Natural killer cell (primary cell): ENCODE measurements around the gene SEC14L2. TPM values are rescaled to one million over a fixed set of nuclear protein-coding genes. Genes with fewer than 3 reads are reported as not detected.

Experiments used
- ATAC-seq, 3 donors: fragments of 150-1000 bp in 2 of 3; fragments of 200-7000 bp in 1 of 3; cut with Tn5 transposase; 1 replicate in 1 of 3; 2 replicates in 2 of 3; pipeline ENCODE4 v1.10.0; 2021; ENCODE audit warnings: mild to moderate bottlenecking in 2 of 3, moderate library complexity in 2 of 3
- DNase-seq, 2 donors: peaks; one replicate each; pipeline versions ENCODE4 v3.0.0 to v3.0.0-alpha.2; 2013 to 2021; ENCODE audit warnings: mixed read lengths in 1 of 2
- H3K27ac ChIP-seq: one replicate; pipeline ENCODE4 v1.5.1; 2013; ENCODE audit warnings: mild to moderate bottlenecking, low read length
- H3K27me3 ChIP-seq: one replicate; pipeline ENCODE4 v1.6.1; 2013; ENCODE audit warnings: low read length; ENCODE audit not compliant: control insufficient read depth, insufficient read depth
- H3K36me3 ChIP-seq: one replicate; pipeline ENCODE4 v1.6.1; 2013; ENCODE audit warnings: low read length; ENCODE audit not compliant: control insufficient read depth, insufficient read depth
- H3K4me1 ChIP-seq: one replicate; pipeline ENCODE4 v1.6.1; 2013; ENCODE audit warnings: low read length; ENCODE audit not compliant: control insufficient read depth, insufficient read depth
- H3K4me3 ChIP-seq: one replicate; pipeline ENCODE4 v1.5.1; 2013; ENCODE audit warnings: low read length
- H3K9me3 ChIP-seq: one replicate; pipeline ENCODE4 v1.6.1; 2013; ENCODE audit warnings: low read length; ENCODE audit not compliant: control insufficient read depth, insufficient read depth
- H3K27ac Mint-ChIP-seq, 2 donors: one replicate each; pipeline ENCODE4 v1.8.0; 2022; ENCODE audit warnings: mild to moderate bottlenecking in 2 of 2, mixed read lengths in 2 of 2, moderate library complexity in 1 of 2
- H3K27me3 Mint-ChIP-seq, 2 donors: one replicate each; pipeline ENCODE4 v1.8.0; 2022; ENCODE audit warnings: low read depth in 2 of 2, mixed read lengths in 2 of 2
- H3K36me3 Mint-ChIP-seq: one replicate; pipeline ENCODE4 v1.8.0; 2022; ENCODE audit warnings: mixed read lengths
- H3K4me1 Mint-ChIP-seq, 2 donors: one replicate each; pipeline ENCODE4 v1.8.0; 2022; ENCODE audit warnings: mixed read lengths in 2 of 2
- H3K4me3 Mint-ChIP-seq: one replicate; pipeline ENCODE4 v1.8.0; 2022; ENCODE audit warnings: mild to moderate bottlenecking, moderate library complexity, mixed read lengths
- H3K9me3 Mint-ChIP-seq, 2 donors: one replicate each; pipeline ENCODE4 v1.8.0; 2022; ENCODE audit warnings: mixed read lengths in 2 of 2
- CTCF ChIP-seq: fragments of 200-600 bp; IDR thresholded peaks from one replicate; pipeline ENCODE4 v1.8.0; 2022; ENCODE audit warnings: antibody characterized with exemption
- WGBS: methylation state at CpG from one replicate; pipeline ENCODE4 v1.1.7; 2013; ENCODE audit warnings: missing lambda C conversion rate; ENCODE audit not compliant: insufficient coverage; 5-methylcytosine and 5-hydroxymethylcytosine counted together
- intact Hi-C: fragments of 100-400 bp; cut with micrococcal nuclease; formaldehyde crosslinking; loops from one replicate; pipeline ENCODE4 v1.14.2; 2022
- total RNA-seq, 4 donors: library from RNA; stranded (reverse); fragments of 120-200 nt in 1 of 4; gene quantifications; one replicate each; pipeline versions ENCODE4 v1.2.3 to v1.2.4, GENCODE V29; 2013 to 2022

SEC14L2 gene
- total RNA-seq, 3 donors from 2014 or later (not counting 1 experiment from before 2014, with no cell fraction given) = 0.71 to 6.6 (median 2.7) TPM

GRCh38 chr22:30365891-30366290 is 30.9 kb upstream of the SEC14L2 start:
- H3K4me3 Mint-ChIP-seq = no peak overlapping the region
- Histone ChIP-seq H3K4me3 (no peak overlapping the region), H3K36me3 (no peaks in the 10 kb centered on the region), H3K27me3 (no peaks in the 10 kb centered on the region), H3K27ac (no peak overlapping the region), H3K9me3 (no peaks in the 10 kb centered on the region), H3K4me1 (no peaks in the 10 kb centered on the region)
- H3K4me1 Mint-ChIP-seq = no peaks in the 10 kb centered on the region
- no peak for ATAC-seq
- no peak for DNase-seq
- no peaks in the 10 kb centered on the region for H3K36me3 Mint-ChIP-seq
- intact Hi-C loops = no loop called here
- H3K27me3 Mint-ChIP-seq = no peaks in the 10 kb centered on the region
- no peaks in the 10 kb centered on the region for H3K9me3 Mint-ChIP-seq
- 93% methylated on average over 18 of the region's 18 CpGs for WGBS
- TF ChIP-seq CTCF = no peak
- no peak overlapping the region for H3K27ac Mint-ChIP-seq

GRCh38 chr22:30368420-30368819 is 28.4 kb upstream of the SEC14L2 start:
- Mint-ChIP-seq H3K4me3 (no peak overlapping the region), H3K27me3 (no peaks in the 10 kb centered on the region), H3K9me3 (no peaks in the 10 kb centered on the region), H3K27ac (no peak overlapping the region), H3K4me1 (no peaks in the 10 kb centered on the region), H3K36me3 (no peaks in the 10 kb centered on the region)
- DNase-seq (no peak), ATAC-seq (no peak)
- no peak overlapping the region for H3K4me3 ChIP-seq
- WGBS = 95% methylated on average over 9 of the region's 9 CpGs
- no peak for TF ChIP-seq CTCF
- H3K27me3 ChIP-seq = no peaks in the 10 kb centered on the region
- H3K9me3 ChIP-seq = no peaks in the 10 kb centered on the region
- peaks cover 2% of the 10 kb centered on the region for H3K4me1 ChIP-seq
- no peaks in the 10 kb centered on the region for H3K36me3 ChIP-seq
- intact Hi-C loops = no loop called here
- H3K27ac ChIP-seq = no peak overlapping the region

DNA sequence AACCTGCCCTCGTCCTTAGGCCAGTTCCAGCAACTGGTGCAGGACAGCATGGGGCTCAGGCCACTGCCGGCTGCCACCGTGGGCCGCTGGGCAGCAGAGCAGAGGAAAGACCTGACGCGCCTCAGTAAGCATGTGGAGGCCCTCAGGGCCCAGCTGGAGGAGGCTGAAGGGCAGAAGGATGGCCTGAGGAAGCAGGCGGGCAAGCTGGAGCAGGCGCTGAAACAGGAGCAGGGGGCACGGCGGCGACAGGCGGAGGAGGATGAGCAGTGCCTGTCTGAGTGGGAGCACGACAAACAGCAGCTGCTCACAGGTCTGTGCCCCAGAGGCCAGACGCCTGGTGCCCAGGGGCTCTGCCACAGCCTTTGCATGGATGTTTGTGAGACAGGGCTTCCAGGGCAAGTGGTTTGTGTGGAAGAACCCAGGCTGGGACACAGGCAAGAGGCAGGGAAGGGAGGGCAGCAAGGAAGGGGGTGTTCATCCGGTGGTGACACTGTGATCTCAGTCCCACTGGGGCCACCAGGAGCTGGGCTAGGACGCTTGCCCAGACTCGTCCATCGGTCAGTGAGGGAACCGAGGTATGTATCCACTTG is 26.1 kb upstream of the SEC14L2 start:
- no peak overlapping the region for H3K27ac ChIP-seq
- no peaks in the 10 kb centered on the region for H3K27me3 ChIP-seq
- Mint-ChIP-seq H3K4me3 (no peak overlapping the region), H3K4me1 (no peaks in the 10 kb centered on the region), H3K36me3 (no peaks in the 10 kb centered on the region), H3K27me3 (no peaks in the 10 kb centered on the region), H3K27ac (no peak overlapping the region), H3K9me3 (no peaks in the 10 kb centered on the region)
- intact Hi-C loops = no loop called here
- H3K4me1 ChIP-seq = peaks cover 2% of the 10 kb centered on the region
- no peak for ATAC-seq
- DNase-seq = no peak
- TF ChIP-seq CTCF = no peak
- H3K4me3 ChIP-seq = no peak overlapping the region
- WGBS = 91% methylated on average over 19 of the region's 19 CpGs
- H3K36me3 ChIP-seq = no peaks in the 10 kb centered on the region
- H3K9me3 ChIP-seq = no peaks in the 10 kb centered on the region

DNA sequence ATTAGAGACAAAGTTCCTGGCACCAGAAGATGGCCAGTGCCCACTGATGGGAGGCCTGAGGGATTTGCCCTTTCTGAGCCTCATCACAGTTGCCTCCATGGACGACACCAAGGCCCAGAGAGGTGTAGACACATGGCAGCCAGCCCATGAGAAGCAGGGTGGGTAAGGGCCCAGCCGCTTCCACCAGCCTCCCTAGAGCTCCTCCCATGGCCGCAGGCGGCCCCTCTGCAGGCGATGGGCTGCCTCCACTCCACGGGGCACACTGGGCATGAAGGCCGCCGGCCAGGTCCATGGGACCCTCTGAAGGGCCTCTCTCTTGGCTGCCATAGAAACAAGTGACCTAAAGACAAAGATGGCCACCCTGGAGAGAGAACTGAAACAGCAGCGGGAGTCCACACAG is 25.5 kb upstream of the SEC14L2 start:
- Histone ChIP-seq H3K27ac (no peak overlapping the region), H3K9me3 (no peaks in the 10 kb centered on the region), H3K4me1 (peaks cover 2% of the 10 kb centered on the region), H3K27me3 (no peaks in the 10 kb centered on the region), H3K36me3 (no peaks in the 10 kb centered on the region), H3K4me3 (no peak overlapping the region)
- DNase-seq (no peak), ATAC-seq (no peak)
- Mint-ChIP-seq H3K4me3 (no peak overlapping the region), H3K36me3 (no peaks in the 10 kb centered on the region), H3K4me1 (no peaks in the 10 kb centered on the region), H3K9me3 (no peaks in the 10 kb centered on the region), H3K27ac (no peak overlapping the region), H3K27me3 (no peaks in the 10 kb centered on the region)
- intact Hi-C loops = no loop called here
- no peak for TF ChIP-seq CTCF
- 96% methylated on average over 9 of the region's 9 CpGs for WGBS
